Measurements from ENCODE around the gene NOTCH3.

The NOTCH3 gene

DNA sequence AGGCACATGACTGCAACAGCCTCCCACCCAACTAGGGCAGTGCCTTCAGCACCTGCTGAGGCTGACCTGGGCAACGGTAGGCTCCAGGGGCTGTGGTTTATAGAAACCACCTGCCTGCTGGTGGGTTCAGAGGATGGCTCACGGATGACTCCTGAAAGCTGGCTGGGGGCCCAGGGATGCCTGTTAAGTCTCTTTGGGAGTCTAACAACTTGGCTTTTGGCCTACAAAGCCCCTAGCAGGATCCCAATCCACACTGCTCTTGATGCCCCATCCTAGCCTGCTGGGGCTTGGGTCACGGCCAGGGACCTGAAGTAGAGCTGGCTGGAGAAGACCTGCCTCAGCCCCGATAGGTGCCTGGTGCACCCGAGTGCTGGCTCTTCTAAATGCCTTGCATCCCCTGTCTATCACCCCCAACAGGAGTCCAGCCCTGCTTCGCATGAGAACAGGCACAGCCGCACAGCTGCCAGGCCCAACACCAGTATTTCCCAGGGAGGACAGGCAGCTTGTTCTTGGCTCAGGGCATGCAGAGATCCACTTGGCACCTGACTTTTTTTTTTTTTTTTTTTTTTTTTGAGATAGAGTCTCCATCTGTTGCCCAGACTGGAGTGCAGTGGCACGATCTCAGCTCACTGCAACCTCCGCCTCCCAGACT, 40.6 kb upstream of the NOTCH3 start:
- no peak for DNase-seq (ENCODE audit: extremely low read depth, low read depth)
- TF ChIP-seq, protein P1, sequence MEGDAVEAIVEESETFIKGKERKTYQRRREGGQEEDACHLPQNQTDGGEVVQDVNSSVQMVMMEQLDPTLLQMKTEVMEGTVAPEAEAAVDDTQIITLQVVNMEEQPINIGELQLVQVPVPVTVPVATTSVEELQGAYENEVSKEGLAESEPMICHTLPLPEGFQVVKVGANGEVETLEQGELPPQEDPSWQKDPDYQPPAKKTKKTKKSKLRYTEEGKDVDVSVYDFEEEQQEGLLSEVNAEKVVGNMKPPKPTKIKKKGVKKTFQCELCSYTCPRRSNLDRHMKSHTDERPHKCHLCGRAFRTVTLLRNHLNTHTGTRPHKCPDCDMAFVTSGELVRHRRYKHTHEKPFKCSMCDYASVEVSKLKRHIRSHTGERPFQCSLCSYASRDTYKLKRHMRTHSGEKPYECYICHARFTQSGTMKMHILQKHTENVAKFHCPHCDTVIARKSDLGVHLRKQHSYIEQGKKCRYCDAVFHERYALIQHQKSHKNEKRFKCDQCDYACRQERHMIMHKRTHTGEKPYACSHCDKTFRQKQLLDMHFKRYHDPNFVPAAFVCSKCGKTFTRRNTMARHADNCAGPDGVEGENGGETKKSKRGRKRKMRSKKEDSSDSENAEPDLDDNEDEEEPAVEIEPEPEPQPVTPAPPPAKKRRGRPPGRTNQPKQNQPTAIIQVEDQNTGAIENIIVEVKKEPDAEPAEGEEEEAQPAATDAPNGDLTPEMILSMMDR (IDR thresholded peaks at IDR 0.05; ENCODE audit: low read depth, low read length): no peak

DNA sequence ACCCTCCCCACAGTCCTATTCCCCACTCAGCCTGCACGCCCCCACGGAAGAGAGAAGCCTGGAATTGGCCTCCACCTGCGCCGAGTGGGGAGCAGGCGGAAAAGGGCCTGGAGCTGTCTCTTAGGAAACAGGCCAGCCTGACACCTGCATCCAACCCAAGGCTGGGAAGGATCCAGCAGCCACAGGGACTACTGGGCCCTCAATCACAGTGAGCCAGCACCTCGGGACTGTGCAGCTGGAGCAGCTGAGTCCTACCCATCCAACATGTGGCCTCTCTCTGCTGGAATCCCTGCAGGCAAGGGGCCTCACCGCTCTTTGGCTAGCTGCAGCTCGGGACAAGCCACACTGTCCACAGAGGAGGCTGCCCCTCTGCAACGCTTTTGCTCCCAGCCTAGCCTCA, 39.7 kb upstream of the NOTCH3 start:
- TF ChIP-seq, protein P1 (IDR thresholded peaks at IDR 0.05; ENCODE audit: low read depth, low read length): no peak
- DNase-seq (ENCODE audit: extremely low read depth, low read depth): no peak

GRCh38 chr19:15239337-15239949, 38.6 kb upstream of the NOTCH3 start:
- DNase-seq (ENCODE audit: extremely low read depth, low read depth): no peak
- TF ChIP-seq, protein P1 (IDR thresholded peaks at IDR 0.05; ENCODE audit: low read depth, low read length): no peak

- DNase-seq (ENCODE audit: extremely low read depth, low read depth): no peak
- TF ChIP-seq, protein P1 (IDR thresholded peaks at IDR 0.05; ENCODE audit: low read depth, low read length): no peak
These were observed 37.9 kb upstream of the NOTCH3 start for GRCh38 chr19:15238639-15239155.

- TF ChIP-seq, protein P1 (IDR thresholded peaks at IDR 0.05; ENCODE audit: low read depth, low read length): no peak
- DNase-seq (ENCODE audit: extremely low read depth, low read depth): no peak
These were observed 37.2 kb upstream of the NOTCH3 start for GRCh38 chr19:15237759-15238638.

DNA sequence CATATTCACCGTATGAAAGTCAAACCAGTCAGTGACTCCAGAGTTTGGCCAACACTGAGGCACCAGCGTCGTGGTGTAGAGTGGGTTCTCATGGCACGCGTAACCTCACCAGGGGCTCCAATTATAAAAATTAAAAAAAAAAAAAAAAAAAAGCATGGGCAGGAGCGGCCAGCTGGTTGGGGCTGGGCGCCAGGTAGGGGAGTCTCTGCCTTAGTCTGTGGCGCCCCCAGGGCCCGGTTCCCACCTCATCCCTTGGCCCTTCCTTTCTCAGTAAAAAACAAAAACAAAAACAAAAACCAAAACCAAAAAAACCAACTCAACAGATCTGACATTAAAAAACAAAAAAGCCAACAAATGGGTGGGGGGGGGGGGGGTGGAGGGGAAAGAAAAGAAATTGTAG, 36.1 kb upstream of the NOTCH3 start:
- TF ChIP-seq, protein P1 (IDR thresholded peaks at IDR 0.05; ENCODE audit: low read depth, low read length): no peak

More for the DNA sequence above, 36.1 kb upstream of the NOTCH3 start:
- DNase-seq (ENCODE audit: extremely low read depth, low read depth): no peak
